ENCODE data around the gene AFP. TPM values are rescaled to one million over a fixed set of nuclear protein-coding genes. Genes with fewer than 3 reads are reported as not detected.

Gene AFP
- total RNA-seq (2012; rRNA removed) (0.56 and 1.3 TPM in 2 replicates), polyA plus RNA-seq (2012; rRNA removed) (0.52 and 0.87 TPM in 2 replicates), Bru-seq, nascent RNA (percentile 13 among the genes with signal in this experiment), BruChase-seq, experiment 1, labeled RNA remaining after a 6-hour chase (not detected), BruChase-seq, experiment 2, labeled RNA remaining after a 2-hour chase (not detected)
- 0.53 and 0.57 TPM in 2 replicates for polyA plus RNA-seq (2012; cell fraction: cytosol; rRNA removed)
- polyA plus RNA-seq (2012; cell fraction: nucleus; rRNA removed; ENCODE audit: low replicate concordance), result 0.29 and 0.31 TPM in 2 replicates
- long read RNA-seq, result 0 reads

GRCh38 chr4:73435984-73436383 is at the start of gene AFP:
Gene AFP, plus strand, starts transcription at chr4:73436221. Its CDS starts 42 bp downstream, at chr4:73436263.
- no peaks in the 10 kb centered on the region for H3K9me3 ChIP-seq (ENCODE audit: control insufficient read depth, insufficient read depth, low read length)
- BruUV-seq (replicated peaks), result no TSS peak
- POLR2A ChIA-PET (ENCODE audit: unreplicated experiment), result interaction anchor here (0.6 kb wide), 1 partner anchor 218 kb away, joined by 4 read pairs; no protein-coding TSS in a partner anchor

More at GRCh38 chr4:73435984-73436383, at the start of gene AFP:
- no peaks in the 10 kb centered on the region for H3K9me1 ChIP-seq (ENCODE audit: insufficient read depth, low read length)
- TF ChIP-seq FOS (IDR thresholded peaks at IDR 0.05; ENCODE audit: low read depth, low read length) (no peak), MAFK (IDR thresholded peaks at IDR 0.05; ENCODE audit: low read depth, low read length) (no peak), MAZ (IDR thresholded peaks at IDR 0.05; ENCODE audit: borderline replicate concordance, low read depth, low read length) (no peak), CEBPB (IDR thresholded peaks at IDR 0.05; ENCODE audit: low read depth, low read length) (no peak), ELK1 (IDR thresholded peaks at IDR 0.05; ENCODE audit: borderline replicate concordance, low read depth, low read length) (no peak), CTCF (conservative IDR thresholded peaks at IDR 0.05; ENCODE audit: low read depth, low read length) (no peak), RCOR1 (IDR thresholded peaks at IDR 0.05; ENCODE audit: insufficient replicate concordance, low read length) (no peak), USF2 (IDR thresholded peaks at IDR 0.05; ENCODE audit: low read depth, low read length) (no peak), RAD21 (IDR thresholded peaks at IDR 0.05; ENCODE audit: low read length) (no peak), POLR2A (IDR thresholded peaks at IDR 0.05; ENCODE audit: low read depth, low read length) (no peak)
- H2AK5ac ChIP-seq (ENCODE audit: low read depth, low read length), result no peak within 1 kb of the TSS
- H4K91ac ChIP-seq (ENCODE audit: insufficient read depth, low read depth, low read length), result no peak within 1 kb of the TSS
- H2BK5ac ChIP-seq (ENCODE audit: low read depth, low read length, poor library complexity, severe bottlenecking), result no peak within 1 kb of the TSS
- in situ Hi-C loops (cut with MboI; ENCODE audit: low sequenced_read_pairs) (no loop called here), dilution Hi-C loops (cut with HindIII; ENCODE audit: low sequenced_read_pairs, unreplicated experiment) (no loop called here), intact Hi-C loops (cut with micrococcal nuclease) (no loop called here)
- no peak within 1 kb of the TSS for H3K4me3 ChIP-seq (ENCODE audit: insufficient read depth, low read depth, low read length)
- no peaks in the 10 kb centered on the region for H4K20me1 ChIP-seq (ENCODE audit: insufficient read depth, low read length)
- no peak within 1 kb of the TSS for H3K4ac ChIP-seq (ENCODE audit: low read depth, low read length)
- ATAC-seq (ENCODE audit: low read depth) (no peak), DNase-seq (no peak)
- no peak within 1 kb of the TSS for H3K23ac ChIP-seq (ENCODE audit: low read depth, low read length)
- no peak within 1 kb of the TSS for H2AK9ac ChIP-seq (replicated peaks; ENCODE audit: low read depth, low read length, poor library complexity)
- H4K5ac ChIP-seq (ENCODE audit: low read depth, low read length), result no peak within 1 kb of the TSS
- H2BK15ac ChIP-seq (ENCODE audit: low read depth, low read length), result no peak within 1 kb of the TSS
- no peak within 1 kb of the TSS for H2BK20ac ChIP-seq (ENCODE audit: low read depth, low read length)
- H3K4me2 ChIP-seq (ENCODE audit: low read depth, low read length), result no peak within 1 kb of the TSS
- no peak within 1 kb of the TSS for H3K27ac ChIP-seq (ENCODE audit: insufficient read depth, low read length)
- H2AFZ ChIP-seq (replicated peaks; ENCODE audit: low read length, poor library complexity), result no peak within 1 kb of the TSS
- no peak within 1 kb of the TSS for H2BK120ac ChIP-seq (ENCODE audit: low read depth, low read length)
- WGBS, 2 experiments (ENCODE audit: extremely low coverage in 2 of 2, insufficient read length in 1 of 2), result no CpG with 5 or more reads among the region's 1 CpG
- H3K27me3 ChIP-seq (ENCODE audit: control insufficient read depth, insufficient read depth, low read length), result peaks cover 4% of the 10 kb centered on the region
- no peak within 1 kb of the TSS for H3K9ac ChIP-seq (ENCODE audit: low read depth, low read length)
- H3K4me1 ChIP-seq (ENCODE audit: control insufficient read depth, insufficient read depth, low read length), result no peaks in the 10 kb centered on the region
- H3K18ac ChIP-seq (ENCODE audit: low read depth, low read length), result no peak within 1 kb of the TSS
- CTCF ChIA-PET, result interaction anchor here (2.2 kb wide), 1 partner anchor 10 kb away, joined by 5 read pairs; no protein-coding TSS in a partner anchor
- no peaks in the 10 kb centered on the region for H3K79me1 ChIP-seq (ENCODE audit: low read depth in 1 of 2, low read length in 2 of 2)
- no peaks in the 10 kb centered on the region for H3K36me3 ChIP-seq (ENCODE audit: control insufficient read depth, insufficient read depth, low read length)
- H3K14ac ChIP-seq (replicated peaks; ENCODE audit: low read depth, low read length), result no peak within 1 kb of the TSS
- H4K8ac ChIP-seq (ENCODE audit: low read depth in 2 of 2, low read length in 2 of 2), result no peak within 1 kb of the TSS
- H3K56ac ChIP-seq (ENCODE audit: extremely low read depth, insufficient read depth, low read length), result no peak within 1 kb of the TSS
